Stomach (tissue), 4 donors: ENCODE measurements around the gene TINAG.

ENCODE experiments used
- EP300 ChIP-seq: sonication (generic); formaldehyde crosslinking; IDR thresholded peaks from one replicate; pipeline ENCODE4 v1.6.1; 2017; ENCODE audit warnings: antibody characterized with exemption
- POLR2A ChIP-seq, 4 donors: fragments of 450-650 bp; IDR thresholded peaks; one replicate each; pipeline ENCODE4 v1.6.1; 2016; ENCODE audit warnings: antibody characterized with exemption in 4 of 4, control low read depth in 2 of 4, mild to moderate bottlenecking in 1 of 4, moderate library complexity in 1 of 4
- POLR2AphosphoS5 ChIP-seq, 3 donors: sonication (generic); formaldehyde crosslinking; IDR thresholded peaks; one replicate each; pipeline ENCODE4 v1.6.1; 2016; ENCODE audit warnings: antibody characterized with exemption in 3 of 3
- TF ChIP-seq, protein P1 (sequence below), 7 experiments: fragments of 450-650 bp in 4 of 7; fragments of 200-600 bp in 3 of 7; sonication (generic) in 3 of 7; IDR thresholded peaks; one replicate each; pipeline ENCODE4 v1.5.1; 2016 to 2019; ENCODE audit warnings: antibody characterized with exemption in 7 of 7, control low read depth in 2 of 7, mild to moderate bottlenecking in 1 of 7

DNA sequence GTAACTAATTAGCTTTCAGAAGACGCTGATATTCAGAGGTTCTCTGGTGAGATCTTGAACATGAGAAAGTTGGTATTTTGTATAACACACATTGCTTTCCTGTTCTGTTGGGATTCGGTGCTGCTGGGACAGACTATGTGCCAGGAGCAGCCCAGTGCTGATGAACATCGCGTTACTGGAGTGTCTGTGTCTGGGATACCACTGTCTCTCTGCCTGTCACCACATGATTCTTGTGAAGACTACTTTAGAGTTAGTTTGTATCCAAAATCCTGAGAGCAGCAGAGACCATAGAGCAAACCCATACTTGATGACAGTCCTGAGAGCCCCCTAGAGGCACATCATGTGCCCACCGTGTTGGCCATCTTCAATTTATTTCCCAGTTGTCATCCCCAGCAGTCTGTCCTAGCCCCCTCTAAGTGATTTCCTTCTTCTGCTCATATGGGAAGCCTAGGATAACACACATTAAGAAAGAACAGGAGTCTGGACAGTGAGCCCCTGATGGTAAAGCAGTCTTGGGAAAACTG is 41.8 kb upstream of the TINAG start:
- no peak for TF ChIP-seq POLR2A (IDR thresholded peaks at IDR 0.05)
- TF ChIP-seq, protein P1, sequence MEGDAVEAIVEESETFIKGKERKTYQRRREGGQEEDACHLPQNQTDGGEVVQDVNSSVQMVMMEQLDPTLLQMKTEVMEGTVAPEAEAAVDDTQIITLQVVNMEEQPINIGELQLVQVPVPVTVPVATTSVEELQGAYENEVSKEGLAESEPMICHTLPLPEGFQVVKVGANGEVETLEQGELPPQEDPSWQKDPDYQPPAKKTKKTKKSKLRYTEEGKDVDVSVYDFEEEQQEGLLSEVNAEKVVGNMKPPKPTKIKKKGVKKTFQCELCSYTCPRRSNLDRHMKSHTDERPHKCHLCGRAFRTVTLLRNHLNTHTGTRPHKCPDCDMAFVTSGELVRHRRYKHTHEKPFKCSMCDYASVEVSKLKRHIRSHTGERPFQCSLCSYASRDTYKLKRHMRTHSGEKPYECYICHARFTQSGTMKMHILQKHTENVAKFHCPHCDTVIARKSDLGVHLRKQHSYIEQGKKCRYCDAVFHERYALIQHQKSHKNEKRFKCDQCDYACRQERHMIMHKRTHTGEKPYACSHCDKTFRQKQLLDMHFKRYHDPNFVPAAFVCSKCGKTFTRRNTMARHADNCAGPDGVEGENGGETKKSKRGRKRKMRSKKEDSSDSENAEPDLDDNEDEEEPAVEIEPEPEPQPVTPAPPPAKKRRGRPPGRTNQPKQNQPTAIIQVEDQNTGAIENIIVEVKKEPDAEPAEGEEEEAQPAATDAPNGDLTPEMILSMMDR (IDR thresholded peaks at IDR 0.05), result no peak
- no peak for TF ChIP-seq EP300
- TF ChIP-seq POLR2AphosphoS5 (IDR thresholded peaks at IDR 0.05), result no peak
